GM12874 (cell line): ENCODE data around the gene ZMAT3.

Experiments
- TF ChIP-seq, protein P1 (sequence below): IDR thresholded peaks from 2 replicates; pipeline ENCODE4 v1.5.1; 2011; ENCODE audit warnings: low read depth, mild to moderate bottlenecking, control low read depth, low read length, moderate library complexity; ENCODE audit not compliant: insufficient read depth

The ZMAT3 gene

DNA sequence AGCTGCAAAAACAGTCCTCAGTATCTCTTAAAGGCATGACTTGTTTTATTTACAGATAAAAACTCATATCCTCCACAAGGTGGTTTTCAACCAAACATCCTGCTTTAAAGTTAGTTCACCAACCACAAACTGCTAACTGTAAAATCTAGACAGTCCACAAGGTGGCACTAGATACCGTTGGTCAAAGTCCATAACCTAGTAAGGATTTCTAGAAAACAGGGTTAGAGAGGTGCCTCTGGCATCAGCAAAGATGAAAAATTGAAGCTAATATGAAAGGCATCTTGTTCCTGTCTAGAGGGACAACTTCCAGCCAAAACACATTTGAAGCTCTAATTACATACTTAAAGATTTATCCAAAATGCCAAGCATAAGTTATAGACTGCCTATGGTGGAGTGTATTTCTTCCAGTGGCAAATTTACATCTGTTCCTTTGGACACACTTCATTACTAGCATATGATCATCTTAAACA lies 56.0 kb downstream of the ZMAT3 start:
- TF ChIP-seq, protein P1, sequence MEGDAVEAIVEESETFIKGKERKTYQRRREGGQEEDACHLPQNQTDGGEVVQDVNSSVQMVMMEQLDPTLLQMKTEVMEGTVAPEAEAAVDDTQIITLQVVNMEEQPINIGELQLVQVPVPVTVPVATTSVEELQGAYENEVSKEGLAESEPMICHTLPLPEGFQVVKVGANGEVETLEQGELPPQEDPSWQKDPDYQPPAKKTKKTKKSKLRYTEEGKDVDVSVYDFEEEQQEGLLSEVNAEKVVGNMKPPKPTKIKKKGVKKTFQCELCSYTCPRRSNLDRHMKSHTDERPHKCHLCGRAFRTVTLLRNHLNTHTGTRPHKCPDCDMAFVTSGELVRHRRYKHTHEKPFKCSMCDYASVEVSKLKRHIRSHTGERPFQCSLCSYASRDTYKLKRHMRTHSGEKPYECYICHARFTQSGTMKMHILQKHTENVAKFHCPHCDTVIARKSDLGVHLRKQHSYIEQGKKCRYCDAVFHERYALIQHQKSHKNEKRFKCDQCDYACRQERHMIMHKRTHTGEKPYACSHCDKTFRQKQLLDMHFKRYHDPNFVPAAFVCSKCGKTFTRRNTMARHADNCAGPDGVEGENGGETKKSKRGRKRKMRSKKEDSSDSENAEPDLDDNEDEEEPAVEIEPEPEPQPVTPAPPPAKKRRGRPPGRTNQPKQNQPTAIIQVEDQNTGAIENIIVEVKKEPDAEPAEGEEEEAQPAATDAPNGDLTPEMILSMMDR = peak; percentile 52

DNA sequence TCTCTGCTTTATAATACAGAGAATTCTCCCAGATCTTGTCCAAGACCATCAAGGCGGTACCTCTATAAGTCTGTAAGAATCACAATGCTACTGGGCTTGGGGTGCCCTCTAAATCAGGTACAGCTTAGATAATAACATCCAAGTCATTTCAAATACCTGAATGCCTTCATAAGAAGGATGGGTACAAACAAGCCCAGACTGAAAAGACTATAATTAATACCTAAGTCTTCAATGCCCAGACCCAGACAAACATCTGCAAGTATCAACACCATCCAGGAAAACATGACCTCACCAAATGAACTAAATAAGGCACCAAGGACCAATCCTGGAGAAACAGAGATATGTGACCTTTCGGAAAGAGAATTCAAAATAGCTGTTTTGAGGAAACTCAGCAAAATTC lies 65.9 kb downstream of the ZMAT3 start:
- TF ChIP-seq, protein P1 = no peak

DNA sequence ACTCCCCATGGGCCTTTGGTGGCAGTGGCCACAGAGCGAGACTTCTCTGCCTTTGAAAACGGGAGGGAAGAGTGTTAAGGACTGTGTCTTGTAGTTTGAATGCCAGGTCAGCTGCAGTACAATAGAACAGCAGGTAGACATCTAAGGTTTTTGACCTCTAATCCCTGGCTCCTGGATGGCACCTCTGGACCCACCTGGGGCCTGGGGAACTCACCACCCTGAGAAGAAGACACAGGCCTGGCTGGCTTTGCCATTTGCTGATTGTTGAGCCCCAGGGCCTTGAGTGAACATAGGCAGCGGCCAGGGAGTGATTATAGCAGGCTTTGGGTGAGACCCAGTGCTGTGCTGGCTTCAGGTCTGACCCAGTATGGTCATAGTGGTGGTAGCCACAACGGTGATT lies 66.4 kb downstream of the ZMAT3 start:
- TF ChIP-seq, protein P1 = no peak

DNA sequence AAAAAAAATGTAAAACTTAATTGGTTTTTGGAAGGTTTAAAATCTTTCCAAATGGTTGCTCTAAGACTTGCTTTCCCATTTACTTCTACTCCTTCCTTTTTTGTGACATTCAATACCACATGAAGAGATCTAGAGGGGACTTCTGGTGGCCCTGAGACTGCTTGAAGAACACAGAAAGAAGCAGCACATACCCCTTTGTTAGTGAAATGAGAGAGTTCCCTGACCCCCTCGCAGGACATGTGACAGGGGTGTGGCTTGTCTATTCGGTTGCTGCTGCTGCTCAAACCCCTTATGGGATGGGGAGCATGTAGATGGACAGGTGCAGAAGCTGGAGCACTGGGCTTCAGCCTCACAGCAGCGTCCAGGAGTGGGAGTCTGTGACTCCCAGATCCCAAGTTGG lies 71.0 kb downstream of the ZMAT3 start:
- TF ChIP-seq, protein P1 = no peak

DNA sequence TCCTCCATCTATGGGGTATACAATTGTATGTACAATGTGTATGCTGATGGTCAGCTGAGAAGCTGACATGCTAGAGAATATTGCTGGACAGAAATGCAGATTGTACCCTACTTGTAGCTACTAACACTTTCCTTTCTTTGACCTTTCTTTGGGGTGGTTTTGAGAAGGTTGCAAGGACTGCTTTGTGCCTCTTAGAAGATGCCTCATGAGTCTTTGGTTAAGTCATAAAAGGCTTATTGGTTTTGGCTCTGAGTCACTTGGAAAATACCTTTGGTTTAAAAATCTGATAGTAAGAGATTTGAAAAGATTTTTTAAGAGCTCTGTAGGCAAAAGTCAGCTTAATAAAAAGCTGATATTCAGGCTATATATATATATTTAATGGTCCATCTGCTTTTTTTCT lies 71.5 kb downstream of the ZMAT3 start:
- TF ChIP-seq, protein P1 = no peak

DNA sequence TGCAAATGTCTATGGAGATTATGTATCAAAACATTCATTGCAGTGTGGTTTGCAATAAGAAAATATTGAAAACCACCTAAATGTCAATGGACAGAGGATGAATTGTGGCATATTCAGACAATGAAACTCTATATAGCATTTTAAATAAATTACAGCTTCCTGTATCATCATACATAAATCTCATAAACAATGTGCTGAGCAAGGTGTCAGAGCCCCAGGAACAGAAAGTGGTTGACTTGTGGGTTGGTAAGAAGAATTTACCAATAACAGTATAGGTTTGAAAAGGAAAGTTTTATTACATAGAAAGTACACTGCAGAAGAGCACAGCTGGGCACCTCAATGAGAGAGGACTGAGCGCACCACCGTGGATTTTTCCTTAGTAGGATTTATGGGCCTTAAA lies 75.2 kb downstream of the ZMAT3 start:
- TF ChIP-seq, protein P1 = no peak

DNA sequence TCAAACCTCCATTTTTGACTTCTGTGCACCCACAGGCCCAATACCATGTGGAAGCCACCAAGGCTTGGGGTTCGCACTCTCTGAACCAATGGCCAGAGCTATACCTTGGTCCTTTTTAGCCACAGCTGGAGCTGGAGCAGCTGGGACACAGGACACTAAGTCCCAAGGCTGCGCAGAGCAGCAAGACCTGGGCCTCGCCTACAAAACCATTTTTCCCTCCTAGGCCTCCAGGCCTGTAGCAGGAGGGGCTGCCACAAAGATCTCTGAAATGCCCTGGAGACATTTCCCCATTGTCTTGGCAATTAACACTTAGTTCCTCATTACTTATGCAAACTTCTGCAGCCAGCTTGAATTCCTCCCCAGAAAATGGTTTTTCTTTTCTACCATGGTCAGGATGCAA lies 81.3 kb downstream of the ZMAT3 start:
- TF ChIP-seq, protein P1 = no peak

DNA sequence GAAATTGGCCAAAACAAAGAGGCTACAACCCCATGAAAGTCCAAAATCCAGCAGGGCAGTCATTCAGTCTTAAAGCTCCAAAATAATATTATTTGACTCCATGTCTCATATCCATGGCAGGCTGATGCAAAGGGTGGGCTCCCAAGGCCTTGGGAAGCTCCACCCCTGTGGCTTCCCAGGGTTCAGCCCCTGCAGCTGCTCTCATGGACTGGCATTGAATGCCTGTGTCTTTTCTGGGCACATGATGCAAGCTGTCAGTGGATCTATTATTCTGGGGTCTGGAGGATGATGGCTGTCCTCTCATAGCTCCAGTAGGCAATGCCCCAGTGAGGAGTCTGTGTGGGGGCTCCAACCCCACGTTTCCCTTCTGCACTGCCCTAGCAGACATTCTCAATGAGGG lies 81.8 kb downstream of the ZMAT3 start:
- TF ChIP-seq, protein P1 = no peak
